Measurements from ENCODE around the gene TANGO6. TPM values are rescaled to one million over a fixed set of nuclear protein-coding genes. Genes with fewer than 3 reads are reported as not detected.

The TANGO6 gene
- total RNA-seq, 2 donors from 2014 or later = 8.1 to 9.0 TPM

DNA sequence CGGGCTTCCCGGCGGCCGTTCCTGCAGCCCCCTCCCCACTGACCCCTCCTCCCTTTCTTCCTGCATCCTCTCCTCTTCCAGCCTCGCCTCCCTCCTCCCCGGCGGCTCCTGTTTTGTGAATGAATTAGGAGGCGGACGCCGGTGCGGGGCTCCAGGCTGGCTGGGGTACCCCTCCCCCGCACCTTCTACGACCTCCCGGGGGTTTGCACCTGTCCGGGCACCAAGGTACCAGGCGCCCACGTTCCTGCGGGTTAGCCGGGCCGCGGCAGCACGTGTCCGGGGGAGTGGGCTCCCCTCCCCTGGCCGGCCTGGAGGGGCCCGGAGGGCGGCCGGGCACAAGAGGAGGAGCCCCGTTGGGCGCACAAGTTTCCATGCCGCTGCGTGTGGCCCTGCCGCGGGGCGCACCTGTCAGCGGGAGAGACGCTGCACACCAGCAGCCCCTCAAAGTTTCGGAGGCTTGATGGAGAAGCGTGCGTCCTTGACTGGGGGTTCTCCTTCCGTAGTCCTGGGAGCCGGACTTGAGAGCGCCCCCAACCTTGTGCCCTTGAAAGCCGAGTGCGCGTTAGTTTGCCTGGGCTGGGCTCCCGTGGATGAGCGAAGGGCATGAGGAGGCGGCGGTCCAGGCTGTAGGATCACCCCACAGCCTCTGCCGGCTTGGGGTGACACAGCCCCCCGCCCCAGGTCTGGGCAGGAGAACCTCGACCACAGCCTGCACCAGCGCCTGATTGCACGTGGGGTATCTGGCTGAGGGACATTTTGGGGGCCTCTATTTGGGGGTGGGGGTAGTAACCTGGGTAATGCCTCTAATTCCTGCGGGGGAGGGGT lies 263.4 kb downstream of the TANGO6 start:
- DNase-seq (peak in 1 of 2 donors; percentile 26), ATAC-seq (peak; percentile 22)
- intact Hi-C loops (cut with DNase I, micrococcal nuclease) = no loop called here

DNA sequence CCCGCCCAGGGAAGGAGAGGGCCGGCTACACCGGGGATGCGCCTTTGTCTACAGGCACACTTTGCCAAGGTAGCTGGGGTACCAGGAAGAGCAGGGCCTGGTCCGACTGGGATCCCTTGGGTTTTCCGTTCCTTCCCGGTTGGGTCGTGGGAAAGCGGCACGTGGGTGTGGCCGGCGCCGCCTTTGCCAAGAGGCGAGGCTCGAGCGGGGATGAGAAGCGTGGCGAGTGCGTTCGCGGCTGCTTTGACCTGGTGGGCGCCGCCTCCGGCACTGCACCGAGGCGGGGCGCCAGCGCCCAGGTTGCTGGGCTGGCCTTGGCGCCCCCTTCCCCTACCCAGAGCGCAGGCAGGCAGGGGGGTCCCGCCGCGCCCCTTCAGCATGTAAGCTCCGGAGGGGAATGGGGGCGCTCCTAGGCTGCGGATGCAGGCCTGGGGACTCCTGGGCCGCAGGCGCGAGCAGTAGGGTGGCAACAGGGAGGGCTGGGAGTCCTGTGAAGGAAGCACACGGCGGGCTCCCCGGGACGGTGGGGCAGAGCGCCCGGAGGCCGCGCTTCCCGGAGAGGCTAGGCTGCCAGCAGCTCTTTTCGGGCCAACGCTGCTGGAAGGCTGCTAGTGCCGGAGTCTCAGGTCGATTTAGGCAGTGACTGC lies 264.1 kb downstream of the TANGO6 start:
- intact Hi-C loops (cut with DNase I, micrococcal nuclease) = no loop called here
- peak; percentile 67 to 76 for DNase-seq
- peak; percentile 68 for ATAC-seq

DNA sequence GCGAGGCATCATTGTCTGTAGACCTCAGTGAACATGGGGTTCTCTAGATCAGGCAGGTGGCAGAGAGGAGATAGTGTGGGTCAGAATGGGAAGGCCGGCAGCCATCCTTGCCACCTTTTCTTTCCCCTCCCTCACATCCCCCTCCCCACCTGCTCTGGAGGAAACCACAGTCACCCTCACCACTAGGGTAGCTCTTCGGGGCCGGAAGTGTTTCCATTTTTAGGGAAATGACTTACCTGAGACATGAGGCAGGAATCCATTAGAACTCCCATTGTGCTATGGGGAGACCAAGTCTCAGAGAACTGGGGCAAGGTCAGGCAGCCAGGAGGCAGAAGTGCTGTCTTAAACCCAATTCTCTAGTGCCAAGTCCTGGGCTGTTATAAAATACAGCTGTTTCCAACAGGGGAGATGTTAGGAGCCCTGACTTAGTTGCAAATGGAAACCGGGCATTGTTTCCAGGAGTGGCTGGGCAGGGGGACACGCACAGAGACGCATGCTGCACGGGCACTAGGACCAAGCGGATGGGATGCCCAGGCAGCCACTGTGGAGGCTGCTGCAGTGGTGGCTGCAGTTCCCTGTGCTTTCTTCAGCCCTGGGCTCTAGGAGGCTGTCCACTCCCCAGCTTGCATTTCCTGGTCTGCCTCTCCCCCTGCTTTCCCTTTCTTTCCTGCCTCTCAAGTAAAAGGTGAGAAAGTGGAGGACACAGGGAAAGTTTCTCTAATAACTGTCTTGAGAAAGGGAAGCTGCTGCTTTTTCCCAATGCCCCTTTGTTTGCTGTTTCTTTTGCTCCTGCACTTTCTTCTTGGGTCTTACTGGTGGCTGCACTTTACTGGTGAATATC lies 265.0 kb downstream of the TANGO6 start:
- DNase-seq = no peak
- no peak for ATAC-seq
- intact Hi-C loops (cut with DNase I, micrococcal nuclease) = no loop called here

DNA sequence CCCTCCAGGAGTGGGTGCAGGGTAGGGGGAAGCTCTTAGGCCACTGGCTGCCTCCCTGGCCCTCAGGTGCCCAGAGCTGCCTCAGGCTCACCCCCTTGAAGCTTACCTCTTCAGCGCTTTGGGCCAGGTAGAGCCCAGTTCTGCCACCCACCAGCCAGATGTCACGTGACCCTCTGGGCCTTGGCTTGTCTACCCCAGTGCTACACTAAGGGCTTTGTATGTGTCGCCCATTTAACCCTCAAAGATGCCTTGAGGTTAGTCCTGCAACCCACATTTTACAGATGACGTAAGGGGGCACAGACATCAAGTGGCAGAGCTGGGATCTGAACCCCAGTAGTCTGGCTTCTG lies 265.5 kb downstream of the TANGO6 start:
- DNase-seq (no peak), ATAC-seq (no peak)
- intact Hi-C loops (cut with DNase I, micrococcal nuclease) = no loop called here

DNA sequence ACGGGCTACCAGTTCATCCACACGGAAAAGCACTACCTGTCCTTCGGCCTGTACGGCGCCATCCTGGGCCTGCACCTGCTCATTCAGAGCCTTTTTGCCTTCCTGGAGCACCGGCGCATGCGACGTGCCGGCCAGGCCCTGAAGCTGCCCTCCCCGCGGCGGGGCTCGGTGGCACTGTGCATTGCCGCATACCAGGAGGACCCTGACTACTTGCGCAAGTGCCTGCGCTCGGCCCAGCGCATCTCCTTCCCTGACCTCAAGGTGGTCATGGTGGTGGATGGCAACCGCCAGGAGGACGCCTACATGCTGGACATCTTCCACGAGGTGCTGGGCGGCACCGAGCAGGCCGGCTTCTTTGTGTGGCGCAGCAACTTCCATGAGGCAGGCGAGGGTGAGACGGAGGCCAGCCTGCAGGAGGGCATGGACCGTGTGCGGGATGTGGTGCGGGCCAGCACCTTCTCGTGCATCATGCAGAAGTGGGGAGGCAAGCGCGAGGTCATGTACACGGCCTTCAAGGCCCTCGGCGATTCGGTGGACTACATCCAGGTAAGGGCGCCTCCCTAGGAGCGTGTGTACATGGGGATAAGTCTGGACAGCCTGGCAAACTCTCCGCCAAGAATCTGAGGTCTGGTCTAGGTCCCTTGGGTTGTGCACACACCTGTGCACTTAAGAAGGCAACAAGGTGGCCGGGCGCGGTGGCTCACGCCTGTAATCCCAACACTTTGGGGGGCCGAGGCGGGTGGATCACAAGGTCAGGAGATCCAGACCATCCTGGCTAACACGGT lies 266.3 kb downstream of the TANGO6 start:
- intact Hi-C loops (cut with DNase I, micrococcal nuclease) = no loop called here
- ATAC-seq (no peak), DNase-seq (no peak)

DNA sequence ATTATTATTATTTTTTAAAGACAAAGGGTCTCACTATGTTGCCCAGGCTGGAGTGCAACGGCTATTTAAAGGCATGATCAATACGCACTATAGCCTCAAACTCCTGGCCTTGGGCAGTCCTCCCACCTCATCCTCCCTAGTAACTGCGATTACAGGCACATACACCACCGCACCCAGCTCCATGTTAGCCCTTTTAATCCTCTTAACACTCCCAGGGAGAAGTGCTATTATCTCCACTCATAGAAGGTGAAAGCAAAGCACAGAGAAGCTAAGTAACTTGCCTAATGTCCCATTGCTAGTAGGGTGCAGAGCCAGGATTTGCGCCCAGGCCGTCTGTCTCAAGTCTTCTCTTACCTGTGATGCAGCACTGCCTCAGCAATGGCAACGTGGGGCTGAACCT lies 267.1 kb downstream of the TANGO6 start:
- ATAC-seq (no peak), DNase-seq (no peak)
- intact Hi-C loops (cut with DNase I, micrococcal nuclease) = no loop called here

DNA sequence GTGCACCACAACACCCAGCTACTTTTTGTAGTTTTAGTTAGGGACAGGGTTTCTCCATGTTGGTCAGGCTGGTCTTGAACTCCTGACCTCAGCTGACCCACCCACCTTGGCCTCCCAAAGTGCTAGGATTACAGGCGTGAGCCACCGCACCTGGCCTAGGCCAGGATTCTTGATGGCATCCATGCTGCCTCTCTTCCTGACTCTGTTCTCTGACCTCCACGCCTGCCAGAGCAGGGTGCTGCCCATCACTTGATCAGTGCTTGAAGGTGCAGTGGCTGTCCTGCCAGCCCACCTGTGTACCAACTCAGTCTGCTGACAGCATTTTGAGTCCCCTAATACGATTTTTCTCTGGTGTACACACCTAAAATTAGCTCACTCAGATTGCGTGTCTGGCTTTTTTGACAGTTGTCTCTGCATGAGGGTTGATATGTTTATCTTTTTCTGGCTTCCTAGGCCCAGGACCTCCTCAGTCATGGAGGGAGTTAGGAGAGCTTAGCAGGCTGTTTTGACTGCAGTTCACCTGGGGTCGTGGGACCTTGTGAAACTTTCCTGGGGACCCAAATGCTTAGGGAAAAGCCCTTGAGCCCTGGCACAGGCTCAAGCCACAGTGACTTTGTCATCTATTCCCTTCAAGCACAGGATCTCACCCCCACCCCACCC lies 268.0 kb downstream of the TANGO6 start:
- no peak for ATAC-seq
- no peak for DNase-seq
- intact Hi-C loops (cut with DNase I, micrococcal nuclease) = no loop called here

DNA sequence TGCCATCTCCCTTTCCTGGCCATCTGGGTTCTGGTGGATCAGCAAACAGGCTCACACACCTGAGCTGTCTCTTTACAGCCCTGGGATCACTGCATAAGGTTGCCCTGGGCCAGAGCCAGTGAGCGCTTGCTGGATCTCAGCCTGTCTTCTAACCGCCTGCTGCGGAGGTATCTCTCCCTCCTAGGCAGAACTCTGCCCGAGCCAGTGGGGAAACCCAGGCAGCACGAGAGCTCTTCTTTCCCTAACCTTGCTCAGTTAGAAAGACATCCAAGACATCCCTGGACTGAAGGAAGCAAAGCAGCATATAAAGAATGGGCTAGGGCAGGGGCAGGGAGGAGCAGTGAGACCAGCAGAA lies 268.5 kb downstream of the TANGO6 start:
- DNase-seq = no peak
- ATAC-seq = no peak
- intact Hi-C loops (cut with DNase I, micrococcal nuclease) = no loop called here

DNA sequence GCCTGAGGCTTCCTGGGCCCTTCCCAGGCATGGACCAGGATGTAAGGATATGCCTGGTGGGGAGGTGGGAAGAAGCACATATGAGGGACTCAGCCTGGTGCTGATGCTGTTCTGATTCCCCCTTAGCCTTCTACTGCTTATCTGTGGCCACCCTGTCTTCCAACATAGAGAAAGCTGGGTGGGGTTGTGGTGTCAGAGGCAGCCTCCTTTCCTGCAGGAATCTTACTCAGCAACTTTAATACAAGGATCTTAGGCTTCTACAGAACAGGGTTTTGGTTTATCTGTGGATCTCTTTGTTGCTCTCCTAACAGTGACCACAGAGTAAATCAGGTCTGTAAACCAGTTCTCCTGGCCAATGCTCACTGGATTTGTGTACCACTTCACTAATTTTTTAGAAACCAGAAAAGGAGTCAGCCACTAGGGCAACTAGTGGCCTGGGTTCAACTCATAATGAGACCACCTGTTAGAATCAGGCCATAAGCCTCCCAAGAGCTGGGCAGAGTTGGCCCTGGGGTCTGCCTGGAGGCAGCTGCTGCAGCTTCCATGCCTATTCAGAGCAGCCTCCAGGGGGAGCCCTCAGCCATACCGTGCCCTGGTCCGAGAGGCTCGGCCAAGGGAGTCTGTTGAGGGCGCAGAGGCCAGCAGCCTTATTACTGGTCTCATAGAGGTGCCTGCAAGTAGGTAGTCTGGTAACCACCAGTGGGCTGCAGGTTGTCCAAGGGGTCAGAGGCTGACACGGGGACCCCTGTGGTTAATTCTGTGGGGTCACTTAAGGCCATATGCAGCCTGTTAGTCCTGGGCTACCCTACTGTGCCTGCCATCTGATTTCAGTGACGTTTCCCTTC lies 269.2 kb downstream of the TANGO6 start:
- ATAC-seq (peak; percentile 69), DNase-seq (peak in 1 of 2 donors; percentile 72)
- intact Hi-C loops (cut with DNase I, micrococcal nuclease) = no loop called here

DNA sequence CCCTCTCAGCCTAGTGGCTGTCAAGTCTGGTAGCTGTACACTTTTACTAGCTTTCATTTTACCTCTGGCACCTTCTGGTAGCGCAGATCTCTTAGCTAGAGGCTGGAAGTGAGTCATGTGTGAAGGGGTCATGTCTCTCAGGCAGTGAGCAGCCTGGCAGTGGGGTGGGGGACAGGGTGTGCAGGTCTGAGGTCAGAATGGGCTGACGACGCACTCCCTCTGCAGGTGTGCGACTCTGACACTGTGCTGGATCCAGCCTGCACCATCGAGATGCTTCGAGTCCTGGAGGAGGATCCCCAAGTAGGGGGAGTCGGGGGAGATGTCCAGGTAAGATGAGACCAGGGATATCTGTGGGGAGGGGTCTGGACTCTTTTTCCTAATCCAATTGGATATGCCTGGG lies 269.9 kb downstream of the TANGO6 start:
- DNase-seq (no peak), ATAC-seq (no peak)
- intact Hi-C loops (cut with DNase I, micrococcal nuclease) = no loop called here

DNA sequence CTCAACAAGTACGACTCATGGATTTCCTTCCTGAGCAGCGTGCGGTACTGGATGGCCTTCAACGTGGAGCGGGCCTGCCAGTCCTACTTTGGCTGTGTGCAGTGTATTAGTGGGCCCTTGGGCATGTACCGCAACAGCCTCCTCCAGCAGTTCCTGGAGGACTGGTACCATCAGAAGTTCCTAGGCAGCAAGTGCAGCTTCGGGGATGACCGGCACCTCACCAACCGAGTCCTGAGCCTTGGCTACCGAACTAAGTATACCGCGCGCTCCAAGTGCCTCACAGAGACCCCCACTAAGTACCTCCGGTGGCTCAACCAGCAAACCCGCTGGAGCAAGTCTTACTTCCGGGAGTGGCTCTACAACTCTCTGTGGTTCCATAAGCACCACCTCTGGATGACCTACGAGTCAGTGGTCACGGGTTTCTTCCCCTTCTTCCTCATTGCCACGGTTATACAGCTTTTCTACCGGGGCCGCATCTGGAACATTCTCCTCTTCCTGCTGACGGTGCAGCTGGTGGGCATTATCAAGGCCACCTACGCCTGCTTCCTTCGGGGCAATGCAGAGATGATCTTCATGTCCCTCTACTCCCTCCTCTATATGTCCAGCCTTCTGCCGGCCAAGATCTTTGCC lies 271.1 kb downstream of the TANGO6 start:
- no peak for DNase-seq
- intact Hi-C loops (cut with DNase I, micrococcal nuclease) = no loop called here
- no peak for ATAC-seq

DNA sequence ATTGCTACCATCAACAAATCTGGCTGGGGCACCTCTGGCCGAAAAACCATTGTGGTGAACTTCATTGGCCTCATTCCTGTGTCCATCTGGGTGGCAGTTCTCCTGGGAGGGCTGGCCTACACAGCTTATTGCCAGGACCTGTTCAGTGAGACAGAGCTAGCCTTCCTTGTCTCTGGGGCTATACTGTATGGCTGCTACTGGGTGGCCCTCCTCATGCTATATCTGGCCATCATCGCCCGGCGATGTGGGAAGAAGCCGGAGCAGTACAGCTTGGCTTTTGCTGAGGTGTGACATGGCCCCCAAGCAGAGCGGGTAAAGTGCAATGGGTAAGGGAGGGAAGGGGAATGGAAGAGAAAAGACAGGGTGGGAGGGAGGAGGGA lies 271.6 kb downstream of the TANGO6 start:
- ATAC-seq (no peak), DNase-seq (no peak)
- intact Hi-C loops (cut with DNase I, micrococcal nuclease) = no loop called here

DNA sequence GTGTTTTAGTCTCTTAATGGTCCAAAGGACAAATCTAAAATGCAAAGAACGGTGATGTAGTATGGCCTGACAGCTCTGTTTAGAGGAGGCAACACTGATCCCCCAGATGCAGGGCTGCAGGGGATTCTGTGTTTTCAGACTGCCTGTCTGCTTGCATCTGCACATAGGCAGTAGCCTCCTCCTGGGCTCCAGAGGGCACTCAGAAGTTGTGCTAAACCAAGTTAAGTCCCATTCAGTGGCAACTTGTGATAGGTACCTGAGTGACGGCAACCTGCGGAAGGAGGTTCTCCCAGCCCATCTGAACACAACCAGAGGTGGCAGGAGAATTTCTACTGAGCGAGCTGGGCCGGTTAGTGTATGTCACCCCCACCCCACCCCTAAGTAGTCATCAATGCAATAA lies 272.0 kb downstream of the TANGO6 start:
- ATAC-seq = no peak
- intact Hi-C loops (cut with DNase I, micrococcal nuclease) = no loop called here
- DNase-seq = no peak

DNA sequence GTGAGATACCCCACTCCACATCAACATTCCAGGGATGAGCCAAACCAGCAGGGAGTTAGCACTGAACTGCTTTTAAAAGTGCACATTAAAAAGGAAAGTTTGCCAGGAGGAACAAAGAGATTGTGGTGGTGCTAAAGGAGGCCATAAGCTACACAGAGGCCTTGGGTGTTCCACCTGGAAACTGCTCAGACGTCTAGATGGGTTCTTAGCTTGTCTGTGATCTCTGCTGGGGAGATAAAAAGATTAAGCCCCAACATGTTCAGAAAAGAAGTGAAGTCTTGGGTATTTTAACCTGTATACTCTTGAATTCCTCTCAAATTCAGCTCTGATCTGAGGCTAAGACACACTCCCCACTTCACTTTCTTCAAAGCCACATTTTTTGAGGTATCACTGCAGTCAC lies 272.5 kb downstream of the TANGO6 start:
- intact Hi-C loops (cut with DNase I, micrococcal nuclease) = no loop called here
- no peak for DNase-seq
- ATAC-seq = no peak

DNA sequence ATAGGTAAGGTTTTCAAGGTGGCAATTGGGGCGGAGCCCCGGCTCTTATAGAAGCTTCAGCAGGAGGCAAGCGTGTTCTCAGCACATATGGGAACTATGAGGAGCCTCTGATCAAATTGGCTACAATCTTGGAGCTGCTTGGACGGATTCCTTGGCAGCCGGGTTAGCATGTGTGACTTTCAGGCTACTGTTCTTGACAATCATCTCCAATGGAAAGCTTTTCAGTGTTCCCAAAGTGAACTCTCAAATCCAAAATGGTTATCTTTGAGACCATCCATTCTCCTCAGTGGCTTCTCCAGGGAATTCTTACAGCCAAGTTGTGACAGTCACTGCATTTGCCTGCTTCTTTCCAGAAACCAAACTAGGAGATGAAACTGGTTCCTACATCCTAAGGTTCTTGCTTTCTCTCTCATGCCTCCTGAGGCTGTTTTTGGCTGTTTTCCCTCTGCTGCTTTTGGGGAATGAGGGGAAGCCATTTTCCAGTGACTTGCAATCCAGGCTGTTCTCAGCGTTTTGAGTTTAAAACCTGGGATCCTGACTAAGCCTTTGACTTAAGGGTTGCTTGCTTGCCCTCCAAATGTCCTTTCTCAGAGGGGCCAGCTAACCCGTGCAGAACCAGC lies 273.0 kb downstream of the TANGO6 start:
- intact Hi-C loops (cut with DNase I, micrococcal nuclease) = no loop called here
- ATAC-seq (no peak), DNase-seq (no peak)

DNA sequence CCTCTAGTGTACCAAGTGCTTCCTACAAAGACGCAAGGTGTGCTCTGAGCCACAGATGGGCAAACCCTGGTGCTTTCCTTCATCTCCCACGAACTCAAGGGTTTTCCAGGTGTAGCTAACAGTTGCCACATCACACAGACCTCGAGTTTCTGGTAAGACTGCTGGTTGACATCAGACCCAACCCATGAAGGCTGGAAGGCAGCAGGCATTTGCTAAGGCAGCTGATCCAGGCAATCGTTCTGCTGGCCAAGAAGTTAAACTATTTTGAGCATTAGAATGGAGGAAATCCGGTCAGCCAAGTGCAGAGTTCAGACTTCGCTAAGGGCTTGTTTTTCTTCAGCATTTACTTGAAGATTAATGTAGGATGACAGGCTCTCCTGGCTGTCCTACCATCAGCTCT lies 273.6 kb downstream of the TANGO6 start:
- ATAC-seq (no peak), DNase-seq (no peak)
- intact Hi-C loops (cut with DNase I, micrococcal nuclease) = no loop called here

DNA sequence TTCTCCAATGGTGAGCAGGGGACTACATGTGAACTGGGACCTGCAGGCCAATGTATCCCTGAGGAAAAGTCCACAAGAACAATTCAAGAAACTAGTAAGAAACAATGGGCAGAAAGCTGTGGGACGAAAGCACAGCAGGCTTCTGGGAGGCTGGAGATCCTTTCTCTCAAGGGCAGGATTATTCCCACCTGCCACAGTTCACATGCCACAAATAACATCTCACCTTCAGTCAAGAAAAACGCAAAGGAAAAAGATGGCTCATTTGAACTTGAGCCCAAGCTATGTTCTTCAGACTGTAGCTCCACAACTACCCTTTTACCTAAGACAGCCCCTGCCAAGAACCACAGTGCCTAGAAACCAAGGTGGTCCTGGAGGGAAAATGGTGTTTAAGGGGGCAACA lies 275.1 kb downstream of the TANGO6 start:
- no peak for ATAC-seq
- intact Hi-C loops (cut with DNase I, micrococcal nuclease) = no loop called here
- DNase-seq = no peak
